Psoas muscle (tissue), 8 donors: ENCODE data around the gene SMTNL1. TPM values are rescaled to one million over a fixed set of nuclear protein-coding genes. Genes with fewer than 3 reads are reported as not detected.

Experiments used
- ATAC-seq, 4 donors: fragments of 200-7000 bp; cut with Tn5 transposase; one replicate each; pipeline ENCODE4 v1.9.1; 2020; ENCODE audit warnings: moderate library complexity in 3 of 4, mild to moderate bottlenecking in 2 of 4
- DNase-seq, 2 donors: peaks; one replicate each; pipeline ENCODE4 v3.0.0-alpha.2; 2020
- H3K27ac ChIP-seq: fragments of 200-600 bp; one replicate; pipeline ENCODE4 v1.8.0; 2022
- H3K27me3 ChIP-seq, 3 donors: fragments of 200-600 bp in 1 of 3; one replicate each; pipeline versions ENCODE4 v1.6.1 to v1.8.0; 2013 to 2022; ENCODE audit warnings: low read length in 2 of 3, mild to moderate bottlenecking in 2 of 3, moderate library complexity in 1 of 3; ENCODE audit not compliant: insufficient read depth in 3 of 3
- H3K36me3 ChIP-seq, 2 donors: fragments of 200-600 bp in 1 of 2; one replicate each; pipeline versions ENCODE4 v1.6.1 to v1.8.0; 2013 to 2022; ENCODE audit warnings: low read depth in 1 of 2, mild to moderate bottlenecking in 1 of 2, moderate library complexity in 1 of 2; ENCODE audit not compliant: insufficient read depth in 1 of 2
- H3K4me1 ChIP-seq: fragments of 200-600 bp; one replicate; pipeline ENCODE4 v1.8.0; 2022
- H3K4me3 ChIP-seq: fragments of 200-600 bp; one replicate; pipeline ENCODE4 v1.8.0; 2022; ENCODE audit warnings: mild to moderate bottlenecking
- H3K9me3 ChIP-seq: fragments of 200-600 bp; one replicate; pipeline ENCODE4 v1.8.0; 2022
- WGBS, 3 donors: extraction: QIAGEN DNeasy Blood & Tissue Kit; methylation state at CpG; one replicate each; pipeline versions ENCODE4 v1.1.6 to v1.1.7; 2013; 5-methylcytosine and 5-hydroxymethylcytosine counted together
- intact Hi-C, 2 donors: fragments of 100-400 bp; cut with DNase I; formaldehyde crosslinking; loops; one replicate each; pipeline versions ENCODE4 v1.11.0 to v1.14.2; 2022
- polyA plus RNA-seq, 3 donors: library from polyadenylated mRNA; stranded (reverse); fragments of 200-250 nt; gene quantifications; one replicate each; pipeline ENCODE4 v1.2.3, GENCODE V29; 2013
- total RNA-seq, 4 donors: library from RNA; stranded (reverse); fragmentation: NEBNext Ultra II Directional in 2 of 4; extraction: Animal tissue kit (Norgen Biotek cat#: 25700) in 2 of 4; gene quantifications; one replicate each; pipeline versions ENCODE4 v1.2.1 to v1.2.4, GENCODE V29; 2021 to 2023
- TF ChIP-seq, protein P1 (sequence below): fragments of 200-600 bp; IDR thresholded peaks from one replicate; pipeline ENCODE4 v1.8.0; 2022; ENCODE audit warnings: antibody characterized with exemption
- donor health status: healthy with polysubstance abuse.
- donor health status: DM: no; HTN: no; CAD: no; lungs with moderate emphysema.
- donor health status: Bipolar disorder and iron deficiency.
- donor health status: healthy.
- donor health status: DM: yes; HTN: yes; CAD: no.
- donor health status: DM: no; HTN: no; CAD: no.
- donor health status: DM: no; HTN: no; CAD: no.
- donor health status: DM: yes; HTN: yes; CAD: no.

SMTNL1 gene
- total and polyA plus RNA-seq, 7 donors: 6.7 to 118 (median 16.1) TPM

DNA sequence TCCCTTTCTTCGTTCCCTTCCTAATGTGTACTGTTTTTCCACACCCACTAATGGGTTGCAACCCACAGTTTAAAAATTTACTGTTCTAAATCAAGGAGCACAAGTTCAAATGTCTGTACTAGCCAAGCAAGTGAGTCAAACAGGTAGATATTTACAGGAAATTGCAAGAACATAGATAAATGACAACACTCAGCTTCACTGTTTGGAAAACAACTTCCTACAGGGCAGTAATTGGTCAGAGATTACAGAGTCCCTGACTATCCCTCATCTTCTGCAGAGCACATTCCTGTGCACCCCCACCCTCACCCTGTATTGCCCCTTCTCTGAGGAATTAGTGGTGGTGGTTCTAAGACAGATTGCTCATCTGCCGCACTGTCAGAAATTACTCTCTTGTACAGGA lies 62.0 kb downstream of the SMTNL1 start:
- Histone ChIP-seq H3K27ac (peak overlapping the region; percentile 68), H3K9me3 (no peaks in the 10 kb centered on the region), H3K27me3 (peaks cover 0 to 12% (median 0%) of the 10 kb centered on the region in 3 donors), H3K36me3 (peaks cover 0 to 2% of the 10 kb centered on the region in 2 donors), H3K4me3 (peak overlapping the region; percentile 61), H3K4me1 (no peaks in the 10 kb centered on the region)
- TF ChIP-seq, protein P1, sequence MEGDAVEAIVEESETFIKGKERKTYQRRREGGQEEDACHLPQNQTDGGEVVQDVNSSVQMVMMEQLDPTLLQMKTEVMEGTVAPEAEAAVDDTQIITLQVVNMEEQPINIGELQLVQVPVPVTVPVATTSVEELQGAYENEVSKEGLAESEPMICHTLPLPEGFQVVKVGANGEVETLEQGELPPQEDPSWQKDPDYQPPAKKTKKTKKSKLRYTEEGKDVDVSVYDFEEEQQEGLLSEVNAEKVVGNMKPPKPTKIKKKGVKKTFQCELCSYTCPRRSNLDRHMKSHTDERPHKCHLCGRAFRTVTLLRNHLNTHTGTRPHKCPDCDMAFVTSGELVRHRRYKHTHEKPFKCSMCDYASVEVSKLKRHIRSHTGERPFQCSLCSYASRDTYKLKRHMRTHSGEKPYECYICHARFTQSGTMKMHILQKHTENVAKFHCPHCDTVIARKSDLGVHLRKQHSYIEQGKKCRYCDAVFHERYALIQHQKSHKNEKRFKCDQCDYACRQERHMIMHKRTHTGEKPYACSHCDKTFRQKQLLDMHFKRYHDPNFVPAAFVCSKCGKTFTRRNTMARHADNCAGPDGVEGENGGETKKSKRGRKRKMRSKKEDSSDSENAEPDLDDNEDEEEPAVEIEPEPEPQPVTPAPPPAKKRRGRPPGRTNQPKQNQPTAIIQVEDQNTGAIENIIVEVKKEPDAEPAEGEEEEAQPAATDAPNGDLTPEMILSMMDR: no peak
- no peak for ATAC-seq
- 38 to 61% (median 41%) methylated on average over 2 of the region's 2 CpGs for WGBS, 3 donors
- intact Hi-C loops: no loop called here
- no peak for DNase-seq

Other genes with a start within 250 kb of the SMTNL1 start
- gene TNKS1BP1, start 212.6 kb upstream of the SMTNL1 start, total RNA-seq: 100 to 1,000 TPM in 2 of 4 donors, 10 to 100 TPM in 2; 63.9 to 288 (median 129) TPM
- gene TNKS1BP1, start 212.6 kb upstream of the SMTNL1 start, polyA plus RNA-seq: 100 to 1,000 TPM in 1 of 3 donors, 10 to 100 TPM in 2; 76.9 to 121 (median 79.9) TPM
- 10 to 100 TPM; 69.0 to 94.0 (median 82.4) TPM for gene SSRP1, start 201.7 kb upstream of the SMTNL1 start, total RNA-seq
- 100 to 1,000 TPM; 101 to 138 (median 125) TPM for gene SSRP1, start 201.7 kb upstream of the SMTNL1 start, polyA plus RNA-seq
- gene P2RX3, start 199.2 kb upstream of the SMTNL1 start, total RNA-seq: under 1 TPM; 0.40 to 0.90 (median 0.43) TPM
- under 1 TPM; 0.21 to 0.60 (median 0.30) TPM for gene P2RX3, start 199.2 kb upstream of the SMTNL1 start, polyA plus RNA-seq
- gene PRG3, start 156.4 kb upstream of the SMTNL1 start, total RNA-seq: not detected
- not detected for gene PRG3, start 156.4 kb upstream of the SMTNL1 start, polyA plus RNA-seq
- under 1 TPM in 1 of 4 donors, not detected in 3; 0.25 TPM for gene PRG2, start 146.9 kb upstream of the SMTNL1 start, total RNA-seq
- not detected for gene PRG2, start 146.9 kb upstream of the SMTNL1 start, polyA plus RNA-seq
- gene SLC43A3, start 110.5 kb upstream of the SMTNL1 start, total RNA-seq: 10 to 100 TPM; 10.6 to 18.8 (median 16.0) TPM
- gene SLC43A3, start 110.5 kb upstream of the SMTNL1 start, polyA plus RNA-seq: 10 to 100 TPM in 1 of 3 donors, 1 to 10 TPM in 2; 5.8 to 14.7 (median 6.4) TPM
- gene RTN4RL2, start 77.1 kb upstream of the SMTNL1 start, total RNA-seq: 1 to 10 TPM in 1 of 4 donors, under 1 TPM in 3; 0.77 to 1.1 (median 0.84) TPM
- under 1 TPM; 0.44 to 0.61 (median 0.49) TPM for gene RTN4RL2, start 77.1 kb upstream of the SMTNL1 start, polyA plus RNA-seq
- gene SLC43A1, start 21.9 kb upstream of the SMTNL1 start, total RNA-seq: 10 to 100 TPM in 1 of 4 donors, 1 to 10 TPM in 3; 4.1 to 15.3 (median 7.1) TPM
- 10 to 100 TPM in 1 of 3 donors, 1 to 10 TPM in 2; 3.5 to 13.7 (median 7.5) TPM for gene SLC43A1, start 21.9 kb upstream of the SMTNL1 start, polyA plus RNA-seq
- 10 to 100 TPM; 55.0 to 90.0 (median 73.0) TPM for gene TIMM10, start 6.8 kb upstream of the SMTNL1 start, total RNA-seq
- 100 to 1,000 TPM in 2 of 3 donors, 10 to 100 TPM in 1; 97.7 to 149 (median 112) TPM for gene TIMM10, start 6.8 kb upstream of the SMTNL1 start, polyA plus RNA-seq
- gene UBE2L6, start 30.1 kb downstream of the SMTNL1 start, total RNA-seq: 10 to 100 TPM in 3 of 4 donors, 1 to 10 TPM in 1; 6.8 to 24.7 (median 12.3) TPM
- gene UBE2L6, start 30.1 kb downstream of the SMTNL1 start, polyA plus RNA-seq: 1 to 10 TPM; 5.3 to 9.9 (median 9.1) TPM
- 10 to 100 TPM; 65.1 to 97.3 (median 71.2) TPM for gene SERPING1, start 60.1 kb downstream of the SMTNL1 start, total RNA-seq
- gene SERPING1, start 60.1 kb downstream of the SMTNL1 start, polyA plus RNA-seq: 10 to 100 TPM; 42.6 to 77.2 (median 62.3) TPM
- under 1 TPM in 3 of 4 donors, not detected in 1; 0.21 to 0.90 (median 0.59) TPM for gene YPEL4, start 112.3 kb downstream of the SMTNL1 start, total RNA-seq
- under 1 TPM; 0.08 to 0.18 (median 0.11) TPM for gene YPEL4, start 112.3 kb downstream of the SMTNL1 start, polyA plus RNA-seq
- 10 to 100 TPM in 2 of 4 donors, 1 to 10 TPM in 2; 6.8 to 11.6 (median 9.2) TPM for gene CLP1, start 120.2 kb downstream of the SMTNL1 start, total RNA-seq
- 10 to 100 TPM in 2 of 3 donors, 1 to 10 TPM in 1; 9.6 to 16.9 (median 14.3) TPM for gene CLP1, start 120.2 kb downstream of the SMTNL1 start, polyA plus RNA-seq
- 10 to 100 TPM; 35.2 to 63.5 (median 53.3) TPM for gene ZDHHC5, start 130.5 kb downstream of the SMTNL1 start, total RNA-seq
- 10 to 100 TPM; 32.4 to 63.6 (median 58.0) TPM for gene ZDHHC5, start 130.5 kb downstream of the SMTNL1 start, polyA plus RNA-seq
- gene MED19, start 174.6 kb downstream of the SMTNL1 start, total RNA-seq: 10 to 100 TPM in 1 of 4 donors, 1 to 10 TPM in 3; 6.7 to 10.3 (median 7.4) TPM
- gene MED19, start 174.6 kb downstream of the SMTNL1 start, polyA plus RNA-seq: 10 to 100 TPM in 2 of 3 donors, 1 to 10 TPM in 1; 9.4 to 19.7 (median 13.9) TPM
- gene TMX2, start 175.0 kb downstream of the SMTNL1 start, total RNA-seq: 10 to 100 TPM; 31.5 to 69.7 (median 51.1) TPM
- 100 to 1,000 TPM in 2 of 3 donors, 10 to 100 TPM in 1; 55.4 to 192 (median 110) TPM for gene TMX2, start 175.0 kb downstream of the SMTNL1 start, polyA plus RNA-seq
- 100 to 1,000 TPM in 1 of 4 donors, 10 to 100 TPM in 3; 67.0 to 109 (median 88.0) TPM for gene SELENOH, start 203.9 kb downstream of the SMTNL1 start, total RNA-seq
- 100 to 1,000 TPM in 1 of 3 donors, 10 to 100 TPM in 2; 79.0 to 120 (median 81.9) TPM for gene SELENOH, start 203.9 kb downstream of the SMTNL1 start, polyA plus RNA-seq
- not detected for gene BTBD18, start 214.2 kb downstream of the SMTNL1 start, total RNA-seq
- gene BTBD18, start 214.2 kb downstream of the SMTNL1 start, polyA plus RNA-seq: under 1 TPM in 1 of 3 donors, not detected in 2; 0.03 TPM
- 10 to 100 TPM; 26.1 to 35.2 (median 30.1) TPM for gene CTNND1, start 224.2 kb downstream of the SMTNL1 start, total RNA-seq
- gene CTNND1, start 224.2 kb downstream of the SMTNL1 start, polyA plus RNA-seq: 10 to 100 TPM in 2 of 3 donors, 1 to 10 TPM in 1; 9.4 to 13.8 (median 13.7) TPM